Measurements from ENCODE around the gene UNC5B. TPM values are rescaled to one million over a fixed set of nuclear protein-coding genes. Genes with fewer than 3 reads are reported as not detected.

Gene UNC5B
- total and polyA plus RNA-seq, 2 donors = 2.2 to 4.2 TPM

DNA sequence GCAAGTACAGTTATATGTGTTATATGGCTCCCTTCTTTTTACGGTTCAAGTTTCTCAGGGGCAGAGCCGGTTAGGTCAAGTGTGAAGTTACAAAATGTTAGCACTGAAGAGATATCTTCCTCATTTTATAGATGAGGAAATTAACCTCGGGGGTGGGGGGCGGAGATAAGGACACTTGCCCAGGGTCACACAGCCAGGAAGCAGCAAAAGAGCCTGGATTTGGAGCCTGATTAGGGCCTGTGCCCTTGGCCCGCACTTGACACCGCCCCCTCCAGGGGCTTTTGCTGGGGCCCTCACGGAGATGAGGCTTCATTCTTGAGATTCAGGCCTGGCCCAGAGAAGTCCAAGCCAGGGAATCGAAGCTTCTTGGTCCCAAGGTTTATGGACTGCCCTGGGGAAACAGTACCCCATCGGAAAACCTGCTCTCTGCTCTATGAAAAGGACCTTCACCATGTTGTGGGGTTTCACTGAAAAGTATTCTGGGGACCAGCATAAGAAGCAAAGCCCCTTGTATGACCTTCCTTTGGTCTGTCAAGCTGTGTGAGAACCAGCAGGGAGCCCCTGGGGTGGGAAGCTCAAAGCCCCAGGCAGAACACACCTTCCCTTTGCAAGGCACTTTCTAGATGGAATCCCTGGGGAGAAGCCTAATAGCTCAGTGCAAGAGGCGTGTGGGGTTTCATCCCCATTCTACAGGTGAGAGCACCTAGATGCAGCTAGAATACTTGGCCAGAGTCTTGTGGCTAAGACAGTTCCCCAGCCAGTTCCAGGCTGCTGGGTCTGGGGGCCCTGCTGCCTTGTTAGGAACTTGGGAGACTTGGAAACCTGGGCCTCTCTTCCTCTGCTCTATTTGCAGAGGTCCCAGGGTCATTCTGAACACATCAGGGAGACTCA is 21.9 kb downstream of the UNC5B start:
- H3K36me3 ChIP-seq (ENCODE audit: control insufficient read depth in 2 of 2, insufficient read depth in 2 of 2, low read length in 1 of 2) = no peaks in the 10 kb centered on the region
- H3K4me1 ChIP-seq (ENCODE audit: control insufficient read depth in 2 of 2, insufficient read depth in 2 of 2, low read length in 2 of 2) = peaks cover 0 to 22% of the 10 kb centered on the region in 2 donors
- H3K4me3 ChIP-seq (ENCODE audit: low read length in 2 of 2) = no peak overlapping the region
- WGBS = 84% methylated on average over 10 of the region's 10 CpGs
- H3K9me3 ChIP-seq (ENCODE audit: control insufficient read depth in 2 of 2, insufficient read depth in 1 of 2, low read length in 1 of 2) = no peaks in the 10 kb centered on the region
- no peak overlapping the region for H3K27ac ChIP-seq (ENCODE audit: low read depth in 1 of 2, low read length in 1 of 2)
- DNase-seq (ENCODE audit: low read depth in 6 of 9, low spot score in 9 of 9) = no peak
- H3K27me3 ChIP-seq (ENCODE audit: control insufficient read depth in 2 of 2, insufficient read depth in 1 of 2, low read length in 1 of 2) = no peaks in the 10 kb centered on the region

DNA sequence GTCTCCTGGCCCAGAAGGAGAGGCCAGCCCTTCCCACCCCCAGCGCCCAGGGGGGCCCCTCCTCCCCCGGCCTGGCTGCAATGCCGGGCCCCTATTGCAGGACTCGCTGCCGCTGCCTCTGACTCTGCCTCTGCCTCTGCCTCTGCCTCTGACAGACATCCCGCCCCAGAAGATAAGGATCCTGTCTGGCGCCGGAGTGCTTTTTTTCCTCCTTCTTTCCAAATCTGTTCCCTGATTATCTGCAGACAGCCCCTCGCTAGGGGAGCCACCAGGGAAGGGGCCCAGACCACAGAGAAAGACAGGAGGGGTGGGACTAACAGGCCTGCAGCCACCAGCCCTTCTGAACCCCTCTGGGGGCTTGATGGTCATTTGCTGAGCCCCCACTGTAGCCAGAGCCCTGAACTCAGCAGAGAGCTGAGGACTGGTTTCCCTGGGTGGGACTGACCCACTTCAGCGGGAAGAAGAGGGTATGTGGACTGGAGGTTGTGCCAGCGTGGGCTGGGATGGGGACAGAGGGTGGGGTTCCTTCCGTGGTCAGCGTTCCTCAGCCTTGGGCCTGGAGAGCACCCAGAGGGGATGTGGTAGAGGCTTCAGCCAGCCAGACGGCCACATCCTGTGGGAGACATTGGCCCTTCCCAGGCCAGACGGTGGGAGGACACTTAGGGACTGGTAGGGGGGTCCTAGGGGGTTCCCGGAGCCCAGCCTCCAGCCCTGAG is 22.8 kb downstream of the UNC5B start:
- H3K27me3 ChIP-seq (ENCODE audit: control insufficient read depth in 2 of 2, insufficient read depth in 1 of 2, low read length in 1 of 2) = no peaks in the 10 kb centered on the region

DNA sequence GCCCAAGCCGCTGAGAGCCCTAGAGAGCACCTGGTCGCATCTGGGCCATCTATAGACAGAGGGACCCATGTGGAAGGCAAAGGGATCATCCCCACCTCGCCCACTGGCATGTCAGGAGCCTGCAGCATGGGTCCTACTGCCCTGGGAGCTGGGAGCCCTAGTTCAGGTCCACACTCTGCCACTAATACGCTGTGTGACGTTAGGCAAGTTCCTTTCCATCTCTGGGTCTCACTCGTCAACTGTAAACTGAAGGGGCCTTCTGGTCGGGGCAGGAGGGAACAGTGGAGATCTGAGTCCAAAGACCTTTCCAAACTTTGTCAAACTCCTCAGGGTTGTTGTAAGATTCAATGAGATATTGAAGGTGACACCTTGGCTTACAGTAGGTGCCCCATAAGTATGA is 23.4 kb downstream of the UNC5B start:
- WGBS = 93% methylated on average over 7 of the region's 7 CpGs
- Histone ChIP-seq H3K4me3 (ENCODE audit: low read length in 2 of 2) (no peak overlapping the region), H3K27ac (ENCODE audit: low read depth in 1 of 2, low read length in 1 of 2) (no peak overlapping the region), H3K36me3 (ENCODE audit: control insufficient read depth in 2 of 2, insufficient read depth in 2 of 2, low read length in 1 of 2) (no peaks in the 10 kb centered on the region), H3K9me3 (ENCODE audit: control insufficient read depth in 2 of 2, insufficient read depth in 1 of 2, low read length in 1 of 2) (no peaks in the 10 kb centered on the region), H3K27me3 (ENCODE audit: control insufficient read depth in 2 of 2, insufficient read depth in 1 of 2, low read length in 1 of 2) (no peaks in the 10 kb centered on the region), H3K4me1 (ENCODE audit: control insufficient read depth in 2 of 2, insufficient read depth in 2 of 2, low read length in 2 of 2) (peaks cover 0 to 31% of the 10 kb centered on the region in 2 donors)
- DNase-seq (ENCODE audit: low read depth in 6 of 9, low spot score in 9 of 9) = no peak

More for the DNA sequence above, 22.8 kb downstream of the UNC5B start:
- no peak overlapping the region for H3K27ac ChIP-seq (ENCODE audit: low read depth in 1 of 2, low read length in 1 of 2)
- H3K36me3 ChIP-seq (ENCODE audit: control insufficient read depth in 2 of 2, insufficient read depth in 2 of 2, low read length in 1 of 2) = no peaks in the 10 kb centered on the region
- H3K4me3 ChIP-seq (ENCODE audit: low read length in 2 of 2) = no peak overlapping the region
- 79% methylated on average over 16 of the region's 16 CpGs for WGBS
- no peak for DNase-seq (ENCODE audit: low read depth in 6 of 9, low spot score in 9 of 9)
- peaks cover 0 to 24% of the 10 kb centered on the region in 2 donors for H3K4me1 ChIP-seq (ENCODE audit: control insufficient read depth in 2 of 2, insufficient read depth in 2 of 2, low read length in 2 of 2)
- no peaks in the 10 kb centered on the region for H3K9me3 ChIP-seq (ENCODE audit: control insufficient read depth in 2 of 2, insufficient read depth in 1 of 2, low read length in 1 of 2)

DNA sequence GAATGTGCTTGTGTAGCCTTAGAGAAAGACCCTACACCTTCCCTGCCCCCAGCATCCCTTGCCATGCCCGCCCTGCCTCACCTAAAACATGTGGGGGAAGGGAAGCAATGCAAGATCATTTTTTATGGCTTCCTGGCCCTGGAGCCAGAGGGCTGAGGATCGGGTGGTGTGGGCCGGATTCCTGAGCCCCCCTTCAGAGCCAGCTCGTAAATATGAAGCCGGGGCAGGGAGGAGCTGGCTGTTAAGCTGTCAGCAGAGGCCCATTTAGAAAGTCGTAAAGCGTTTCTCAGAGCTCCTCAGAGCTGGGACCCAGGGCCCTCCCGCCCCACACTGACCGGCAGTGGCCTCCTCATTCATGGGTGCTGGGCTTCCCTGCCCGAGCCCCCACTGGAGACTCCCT is 23.9 kb downstream of the UNC5B start:
- H3K4me3 ChIP-seq (ENCODE audit: low read length in 2 of 2) = no peak overlapping the region
- peaks cover 0 to 28% of the 10 kb centered on the region in 2 donors for H3K4me1 ChIP-seq (ENCODE audit: control insufficient read depth in 2 of 2, insufficient read depth in 2 of 2, low read length in 2 of 2)
- WGBS = 95% methylated on average over 10 of the region's 10 CpGs
- no peak for DNase-seq (ENCODE audit: low read depth in 6 of 9, low spot score in 9 of 9)
- H3K36me3 ChIP-seq (ENCODE audit: control insufficient read depth in 2 of 2, insufficient read depth in 2 of 2, low read length in 1 of 2) = no peaks in the 10 kb centered on the region
- no peak overlapping the region for H3K27ac ChIP-seq (ENCODE audit: low read depth in 1 of 2, low read length in 1 of 2)
- H3K9me3 ChIP-seq (ENCODE audit: control insufficient read depth in 2 of 2, insufficient read depth in 1 of 2, low read length in 1 of 2) = no peaks in the 10 kb centered on the region
- H3K27me3 ChIP-seq (ENCODE audit: control insufficient read depth in 2 of 2, insufficient read depth in 1 of 2, low read length in 1 of 2) = no peaks in the 10 kb centered on the region

DNA sequence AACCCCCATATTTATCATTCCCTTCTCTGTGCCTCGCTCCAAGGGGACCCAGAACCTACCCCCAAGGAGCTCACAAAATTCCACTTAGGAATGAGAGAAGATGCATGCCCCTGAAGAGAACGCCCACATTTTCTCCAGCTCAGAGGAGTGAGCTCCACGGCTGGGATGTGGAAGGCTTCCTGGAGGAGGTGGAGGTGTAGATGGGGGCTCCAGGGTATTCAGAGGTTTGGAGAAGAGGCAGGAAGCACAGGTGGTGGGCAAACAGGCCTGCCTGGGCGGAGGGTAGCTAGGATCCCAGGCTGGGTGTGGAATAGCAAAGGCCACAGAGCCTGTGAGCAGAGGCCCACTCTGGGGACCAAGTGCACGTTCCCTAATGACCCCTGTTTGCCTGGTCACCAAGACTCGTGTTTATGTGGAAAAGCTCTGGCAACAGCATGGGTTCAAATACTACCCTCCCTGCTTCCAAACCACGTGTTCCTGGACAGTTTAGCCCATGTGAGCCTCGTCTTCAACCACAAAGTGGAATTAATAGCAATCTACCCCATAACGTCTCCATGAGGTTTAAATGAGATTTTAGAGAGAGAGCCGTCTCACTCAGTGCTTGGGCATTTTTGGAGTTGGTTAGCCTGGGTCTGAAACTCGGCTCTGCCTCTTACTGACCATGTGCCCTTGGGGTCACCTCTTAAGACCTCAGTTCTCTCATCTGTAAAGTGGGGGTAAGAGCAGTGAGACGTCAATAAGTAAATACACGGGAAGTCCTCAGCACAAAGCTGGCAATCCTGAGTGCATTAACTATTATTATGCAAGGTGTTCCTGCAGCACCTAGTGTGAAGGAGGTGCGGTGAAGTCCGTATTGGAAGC is 24.7 kb downstream of the UNC5B start:
- H3K36me3 ChIP-seq (ENCODE audit: control insufficient read depth in 2 of 2, insufficient read depth in 2 of 2, low read length in 1 of 2) = no peaks in the 10 kb centered on the region
- no peaks in the 10 kb centered on the region for H3K27me3 ChIP-seq (ENCODE audit: control insufficient read depth in 2 of 2, insufficient read depth in 1 of 2, low read length in 1 of 2)
- no peak for DNase-seq (ENCODE audit: low read depth in 6 of 9, low spot score in 9 of 9)
- whole genome bisulfite sequencing = 95% methylated on average over 15 of the region's 15 CpGs
- H3K27ac ChIP-seq (ENCODE audit: low read depth in 1 of 2, low read length in 1 of 2) = no peak overlapping the region
- peaks cover 0 to 24% of the 10 kb centered on the region in 2 donors for H3K4me1 ChIP-seq (ENCODE audit: control insufficient read depth in 2 of 2, insufficient read depth in 2 of 2, low read length in 2 of 2)
- H3K4me3 ChIP-seq (ENCODE audit: low read length in 2 of 2) = no peak overlapping the region
- H3K9me3 ChIP-seq (ENCODE audit: control insufficient read depth in 2 of 2, insufficient read depth in 1 of 2, low read length in 1 of 2) = no peaks in the 10 kb centered on the region

DNA sequence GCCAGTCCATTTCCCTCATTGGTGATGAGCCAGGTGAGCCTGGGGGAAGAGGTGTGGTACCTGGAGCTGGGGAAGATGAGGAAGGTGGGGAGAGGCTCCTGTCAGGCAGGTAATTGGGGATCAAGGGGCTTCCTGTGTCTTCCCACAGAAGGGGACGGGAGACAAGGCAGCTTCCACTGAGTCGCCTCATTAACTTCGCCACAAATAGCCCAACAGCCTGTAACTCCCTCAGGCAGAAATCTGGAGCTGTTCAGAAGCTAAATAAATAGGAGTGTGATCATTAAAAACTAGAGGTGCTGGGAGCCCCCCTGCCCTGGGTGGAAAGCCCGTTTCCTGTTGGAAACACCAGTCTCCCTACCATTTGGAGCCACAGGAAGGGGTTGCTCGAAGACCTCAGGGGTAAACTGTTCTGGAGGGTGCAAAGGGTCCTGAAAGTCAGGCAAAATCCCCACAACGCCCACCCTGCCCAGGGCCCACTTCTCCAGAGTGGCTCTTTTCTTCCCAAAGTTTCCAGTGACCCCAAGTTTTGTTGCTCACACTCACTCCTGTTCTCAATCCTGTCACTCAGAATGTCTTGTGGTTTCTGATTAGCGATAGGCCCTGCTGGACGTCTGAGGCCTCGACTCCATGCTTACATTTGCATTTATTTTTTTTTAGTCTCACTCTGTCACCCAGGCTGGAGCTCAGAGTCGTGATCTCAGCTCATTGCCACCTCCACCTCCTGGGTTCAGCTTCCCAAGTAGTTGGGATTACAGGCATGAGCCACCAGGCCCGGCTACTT is 25.7 kb downstream of the UNC5B start:
- Histone ChIP-seq H3K27ac (ENCODE audit: low read depth in 1 of 2, low read length in 1 of 2) (no peak overlapping the region), H3K4me3 (ENCODE audit: low read length in 2 of 2) (no peak overlapping the region), H3K9me3 (ENCODE audit: control insufficient read depth in 2 of 2, insufficient read depth in 1 of 2, low read length in 1 of 2) (no peaks in the 10 kb centered on the region), H3K4me1 (ENCODE audit: control insufficient read depth in 2 of 2, insufficient read depth in 2 of 2, low read length in 2 of 2) (peaks cover 0 to 20% of the 10 kb centered on the region in 2 donors), H3K27me3 (ENCODE audit: control insufficient read depth in 2 of 2, insufficient read depth in 1 of 2, low read length in 1 of 2) (no peaks in the 10 kb centered on the region), H3K36me3 (ENCODE audit: control insufficient read depth in 2 of 2, insufficient read depth in 2 of 2, low read length in 1 of 2) (no peaks in the 10 kb centered on the region)
- DNase-seq (ENCODE audit: low read depth in 6 of 9, low spot score in 9 of 9) = no peak
- 94% methylated on average over 11 of the region's 11 CpGs for WGBS

DNA sequence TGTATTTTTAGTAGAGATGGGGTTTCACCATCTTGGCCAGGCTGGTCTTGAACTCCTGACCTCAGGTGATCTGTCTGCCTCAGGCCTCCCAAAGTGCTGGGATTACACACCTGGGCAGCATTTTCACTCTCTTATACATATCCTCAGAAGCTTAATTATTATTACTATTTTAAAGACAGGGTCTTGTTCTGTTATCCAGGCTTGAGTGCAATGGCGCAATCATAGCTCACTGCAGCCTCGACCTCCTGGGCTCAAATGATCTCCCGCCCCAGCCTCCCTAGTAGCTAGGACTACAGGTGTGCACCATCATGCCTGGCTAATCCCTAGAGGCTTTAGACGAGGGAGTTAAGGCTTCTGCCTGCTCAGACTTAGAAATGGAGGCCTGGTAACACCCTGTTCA is 26.3 kb downstream of the UNC5B start:
- H3K9me3 ChIP-seq (ENCODE audit: control insufficient read depth in 2 of 2, insufficient read depth in 1 of 2, low read length in 1 of 2) = no peaks in the 10 kb centered on the region
- DNase-seq (ENCODE audit: low read depth in 6 of 9, low spot score in 9 of 9) = no peak
- 94% methylated on average over 4 of the region's 4 CpGs for WGBS
- no peak overlapping the region for H3K27ac ChIP-seq (ENCODE audit: low read depth in 1 of 2, low read length in 1 of 2)
- H3K27me3 ChIP-seq (ENCODE audit: control insufficient read depth in 2 of 2, insufficient read depth in 1 of 2, low read length in 1 of 2) = no peaks in the 10 kb centered on the region
- H3K4me3 ChIP-seq (ENCODE audit: low read length in 2 of 2) = no peak overlapping the region
- peaks cover 0 to 20% of the 10 kb centered on the region in 2 donors for H3K4me1 ChIP-seq (ENCODE audit: control insufficient read depth in 2 of 2, insufficient read depth in 2 of 2, low read length in 2 of 2)
- H3K36me3 ChIP-seq (ENCODE audit: control insufficient read depth in 2 of 2, insufficient read depth in 2 of 2, low read length in 1 of 2) = no peaks in the 10 kb centered on the region

DNA sequence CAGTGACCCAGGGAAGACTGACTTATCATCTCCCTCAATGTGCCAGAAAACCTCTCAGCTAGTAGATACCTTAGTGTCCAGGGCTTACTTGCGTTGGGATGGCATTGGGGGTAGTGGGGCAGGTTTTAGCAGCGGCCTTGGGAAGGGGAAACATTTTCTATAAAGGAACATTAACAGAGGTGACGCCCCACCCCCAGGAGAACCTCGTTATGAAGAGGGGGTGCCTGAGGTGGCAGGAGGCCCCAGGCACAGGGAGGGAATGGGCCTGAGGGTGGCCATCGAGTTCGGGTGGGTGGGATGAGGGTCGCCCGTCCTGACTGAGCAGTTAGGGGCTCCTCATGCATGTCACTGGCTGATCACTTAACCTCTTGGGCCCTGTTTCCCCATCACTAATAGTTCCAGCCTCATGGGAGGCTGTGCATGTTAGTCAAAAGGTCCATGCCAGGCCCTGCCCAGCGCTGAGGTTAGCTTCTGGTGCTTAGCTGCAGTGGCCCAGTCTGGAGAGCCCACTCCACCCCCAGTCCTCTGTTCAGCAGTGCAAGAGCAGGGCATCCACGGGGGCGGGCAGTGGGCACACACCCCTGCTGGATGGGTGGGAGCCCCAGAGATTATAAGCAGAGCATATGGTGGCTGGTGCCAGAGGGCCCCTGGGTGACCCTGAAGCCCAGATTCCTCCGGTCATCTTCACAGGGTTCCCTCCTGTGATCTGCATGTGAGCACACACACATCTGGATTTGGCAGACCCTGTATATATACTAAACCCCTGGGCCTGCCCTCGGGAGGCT is 27.0 kb downstream of the UNC5B start:
- H3K9me3 ChIP-seq (ENCODE audit: control insufficient read depth in 2 of 2, insufficient read depth in 1 of 2, low read length in 1 of 2) = no peaks in the 10 kb centered on the region
- DNase-seq (ENCODE audit: low read depth in 6 of 9, low spot score in 9 of 9) = no peak
- peaks cover 0 to 23% of the 10 kb centered on the region in 2 donors for H3K4me1 ChIP-seq (ENCODE audit: control insufficient read depth in 2 of 2, insufficient read depth in 2 of 2, low read length in 2 of 2)
- H3K27me3 ChIP-seq (ENCODE audit: control insufficient read depth in 2 of 2, insufficient read depth in 1 of 2, low read length in 1 of 2) = no peaks in the 10 kb centered on the region
- H3K27ac ChIP-seq (ENCODE audit: low read depth in 1 of 2, low read length in 1 of 2) = no peak overlapping the region
- H3K36me3 ChIP-seq (ENCODE audit: control insufficient read depth in 2 of 2, insufficient read depth in 2 of 2, low read length in 1 of 2) = no peaks in the 10 kb centered on the region
- 96% methylated on average over 13 of the region's 13 CpGs for WGBS
- no peak overlapping the region for H3K4me3 ChIP-seq (ENCODE audit: low read length in 2 of 2)
